ENCODE measurements around the gene SCNN1G. TPM values are rescaled to one million over a fixed set of nuclear protein-coding genes. Genes with fewer than 3 reads are reported as not detected.

The SCNN1G gene
- total and polyA plus RNA-seq, 8 donors: 3.0 to 20.4 (median 7.9) TPM

DNA sequence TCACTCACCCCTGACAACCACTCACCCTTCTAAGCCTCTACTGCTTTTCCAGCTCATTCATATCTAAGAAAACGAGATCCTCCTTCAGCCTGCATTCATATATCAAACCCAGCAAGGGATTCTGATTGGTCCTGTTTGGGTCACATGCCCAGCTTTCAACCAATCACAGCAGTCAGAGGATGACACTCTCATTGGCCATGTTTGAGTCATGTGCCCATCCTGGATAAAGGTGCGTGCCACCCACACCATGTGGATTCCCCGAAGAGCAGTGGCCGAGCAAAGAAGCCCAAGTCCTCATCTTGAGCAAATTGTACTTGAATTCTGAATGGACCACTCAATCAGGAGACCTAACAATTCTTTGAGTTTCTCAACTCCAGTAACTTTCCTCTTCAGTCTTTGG, 45.0 kb downstream of the SCNN1G start:
- DNase-seq: no peak
- no peaks in the 10 kb centered on the region for H3K4me1 ChIP-seq
- H3K27ac ChIP-seq: no peak overlapping the region
- intact Hi-C loops (cut with DNase I; ENCODE audit: low total_unique reads): no loop called here
- TF ChIP-seq EP300 (IDR thresholded peaks at IDR 0.05) (no peak), POLR2A (IDR thresholded peaks at IDR 0.05) (no peak), CTCF (IDR thresholded peaks at IDR 0.05) (no peak), POLR2AphosphoS5 (IDR thresholded peaks at IDR 0.05) (no peak)
- no peak overlapping the region for H3K4me3 ChIP-seq
- no peaks in the 10 kb centered on the region for H3K36me3 ChIP-seq
- H3K27me3 ChIP-seq: no peaks in the 10 kb centered on the region
- H3K9me3 ChIP-seq: no peaks in the 10 kb centered on the region
- 61 to 78% (median 62%) methylated on average over 4 of the region's 4 CpGs for WGBS, 5 donors

DNA sequence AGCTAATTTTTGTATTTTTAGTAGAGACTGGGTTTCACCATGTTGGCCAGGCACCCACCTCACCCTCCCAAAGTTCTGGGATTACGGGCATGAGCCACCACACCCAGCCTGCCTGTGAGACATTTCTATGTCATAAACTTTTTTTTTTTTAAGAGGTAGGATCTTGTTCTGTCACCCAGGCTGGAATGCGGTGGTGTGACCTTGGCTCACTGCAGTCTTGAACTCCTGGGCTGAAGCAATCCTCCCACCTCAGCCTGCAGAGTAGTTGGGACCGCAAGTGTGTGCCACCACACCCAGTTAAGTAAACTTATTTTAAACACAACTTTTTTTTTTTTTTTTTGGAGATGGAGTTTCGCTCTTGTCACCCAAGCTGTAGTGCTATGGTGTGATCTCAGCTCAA, 47.2 kb downstream of the SCNN1G start:
- intact Hi-C loops (cut with DNase I; ENCODE audit: low total_unique reads): no loop called here
- DNase-seq: no peak

DNA sequence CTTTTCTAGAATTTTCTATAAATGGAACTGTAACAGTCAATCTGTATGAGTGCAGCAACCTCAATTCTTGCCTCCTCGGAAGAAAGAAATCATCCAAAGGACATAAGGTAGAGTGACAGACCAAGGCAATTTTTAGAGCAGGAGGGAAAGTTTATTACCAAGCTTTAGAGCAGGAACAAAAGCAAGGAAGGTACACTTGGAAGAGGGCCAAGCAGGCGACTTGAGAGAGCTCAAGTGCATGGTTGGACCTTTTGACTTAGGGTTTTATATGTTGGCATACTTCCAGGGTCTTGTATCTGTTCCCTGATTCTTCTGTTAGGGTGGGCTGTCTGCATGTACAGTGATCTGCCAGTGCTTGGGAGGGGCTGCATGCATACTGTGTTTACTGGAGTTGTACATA, 50.3 kb downstream of the SCNN1G start:
- Histone ChIP-seq H3K4me1 (no peaks in the 10 kb centered on the region), H3K36me3 (no peaks in the 10 kb centered on the region), H3K27me3 (no peaks in the 10 kb centered on the region), H3K4me3 (no peak overlapping the region), H3K27ac (no peak overlapping the region), H3K9me3 (no peaks in the 10 kb centered on the region)
- intact Hi-C loops (cut with DNase I; ENCODE audit: low total_unique reads): no loop called here
- 27 to 39% (median 34%) methylated on average over 2 of the region's 2 CpGs for WGBS, 5 donors
- DNase-seq: peak in 1 of 2 donors; percentile 29
- no peak for TF ChIP-seq CTCF (IDR thresholded peaks at IDR 0.05)
- no peak for TF ChIP-seq EP300 (IDR thresholded peaks at IDR 0.05)
- no peak for TF ChIP-seq POLR2A (IDR thresholded peaks at IDR 0.05)
- TF ChIP-seq POLR2AphosphoS5 (IDR thresholded peaks at IDR 0.05): no peak

More for the DNA sequence above, 47.2 kb downstream of the SCNN1G start:
- Histone ChIP-seq H3K27me3 (no peaks in the 10 kb centered on the region), H3K4me1 (no peaks in the 10 kb centered on the region), H3K9me3 (no peaks in the 10 kb centered on the region), H3K27ac (no peak overlapping the region), H3K4me3 (no peak overlapping the region), H3K36me3 (no peaks in the 10 kb centered on the region)
- TF ChIP-seq POLR2AphosphoS5 (IDR thresholded peaks at IDR 0.05): no peak
- TF ChIP-seq EP300 (IDR thresholded peaks at IDR 0.05): no peak
- no peak for TF ChIP-seq CTCF (IDR thresholded peaks at IDR 0.05)
- no peak for TF ChIP-seq POLR2A (IDR thresholded peaks at IDR 0.05)
- 47 to 75% (median 67%) methylated on average over 4 of the region's 4 CpGs for WGBS, 5 donors

GRCh38 chr16:23235176-23235575, 52.6 kb downstream of the SCNN1G start:
- H3K36me3 ChIP-seq: no peaks in the 10 kb centered on the region
- DNase-seq: no peak
- H3K4me3 ChIP-seq: no peak overlapping the region
- H3K9me3 ChIP-seq: no peaks in the 10 kb centered on the region
- TF ChIP-seq CTCF (IDR thresholded peaks at IDR 0.05) (no peak), POLR2AphosphoS5 (IDR thresholded peaks at IDR 0.05) (no peak), POLR2A (IDR thresholded peaks at IDR 0.05) (no peak), EP300 (IDR thresholded peaks at IDR 0.05) (no peak)
- WGBS, 5 donors: 92 to 98% (median 95%) methylated on average over 4 of the region's 4 CpGs
- intact Hi-C loops (cut with DNase I; ENCODE audit: low total_unique reads): no loop called here
- no peak overlapping the region for H3K27ac ChIP-seq
- no peaks in the 10 kb centered on the region for H3K27me3 ChIP-seq
- no peaks in the 10 kb centered on the region for H3K4me1 ChIP-seq
